Endothelial cell (in vitro differentiated cells): Measurements from ENCODE around the gene FEZ2. TPM values are rescaled to one million over a fixed set of nuclear protein-coding genes. Genes with fewer than 3 reads are reported as not detected.
"Not testable (repeated sequence)": the region's sequence is repeated elsewhere in the genome, so short reads cannot be mapped to it uniquely, and the experiment has no call there.

Experiments
- DNase-seq: peaks from one replicate; pipeline ENCODE4 v3.0.0; 2021; ENCODE audit warnings: low spot score
- H3K27ac Mint-ChIP-seq: one replicate; pipeline ENCODE4 v1.8.0; 2021; ENCODE audit warnings: mixed read lengths, inconsistent platforms; ENCODE audit not compliant: unreplicated experiment
- H3K27me3 Mint-ChIP-seq: one replicate; pipeline ENCODE4 v1.8.0; 2021; ENCODE audit warnings: mild to moderate bottlenecking, moderate library complexity, mixed read lengths, inconsistent platforms; ENCODE audit not compliant: unreplicated experiment
- H3K36me3 Mint-ChIP-seq: one replicate; pipeline ENCODE4 v1.8.0; 2021; ENCODE audit warnings: mild to moderate bottlenecking, low read depth, mixed read lengths, inconsistent platforms; ENCODE audit not compliant: unreplicated experiment
- H3K4me1 Mint-ChIP-seq: one replicate; pipeline ENCODE4 v1.8.0; 2021; ENCODE audit warnings: mild to moderate bottlenecking, mixed read lengths, inconsistent platforms; ENCODE audit not compliant: unreplicated experiment
- H3K4me3 Mint-ChIP-seq: one replicate; pipeline ENCODE4 v1.8.0; 2021; ENCODE audit warnings: mild to moderate bottlenecking, mixed read lengths, inconsistent platforms; ENCODE audit not compliant: unreplicated experiment
- H3K9me3 Mint-ChIP-seq: one replicate; pipeline ENCODE4 v1.8.0; 2021; ENCODE audit warnings: mixed read lengths, inconsistent platforms; ENCODE audit not compliant: unreplicated experiment
- total RNA-seq: library from RNA; stranded (reverse); fragmentation: NEBNext Ultra II Directional; extraction: Animal tissue kit (Norgen Biotek cat#: 25700); gene quantifications from one replicate; pipeline ENCODE4 v1.2.1, GENCODE V29; 2021; ENCODE audit not compliant: unreplicated experiment
- TF ChIP-seq, protein P1 (sequence below): fragments of 200-600 bp; sonication (generic); IDR thresholded peaks from one replicate; pipeline ENCODE4 v1.5.0; 2021; ENCODE audit warnings: antibody characterized with exemption; ENCODE audit not compliant: unreplicated experiment

Gene FEZ2
- total RNA-seq, 1 donor from 2014 or later, result 40.8 TPM

DNA sequence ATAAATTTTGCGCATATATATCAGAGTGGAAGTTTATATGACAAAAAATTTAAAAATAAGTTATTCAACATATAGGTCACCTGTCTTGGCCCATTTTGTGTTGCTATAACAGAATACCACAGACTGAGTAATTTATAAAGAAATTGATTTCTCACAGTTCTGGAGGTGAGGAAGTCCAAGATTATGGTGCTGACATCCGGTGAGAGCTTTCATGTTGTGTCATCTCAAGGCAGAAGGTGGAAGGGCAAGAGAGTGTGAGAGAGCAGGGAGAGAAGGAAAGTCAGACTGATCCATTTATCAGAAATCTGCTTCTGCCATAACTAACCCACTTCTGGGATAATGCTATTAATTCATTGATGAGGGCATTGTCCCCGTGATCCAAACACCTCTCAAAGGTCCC, 9.0 kb upstream of the FEZ2 start:
- H3K4me3 Mint-ChIP-seq, result no peak overlapping the region
- H3K27me3 Mint-ChIP-seq, result peaks cover 4% of the 10 kb centered on the region
- no peak for DNase-seq
- TF ChIP-seq, protein P1, sequence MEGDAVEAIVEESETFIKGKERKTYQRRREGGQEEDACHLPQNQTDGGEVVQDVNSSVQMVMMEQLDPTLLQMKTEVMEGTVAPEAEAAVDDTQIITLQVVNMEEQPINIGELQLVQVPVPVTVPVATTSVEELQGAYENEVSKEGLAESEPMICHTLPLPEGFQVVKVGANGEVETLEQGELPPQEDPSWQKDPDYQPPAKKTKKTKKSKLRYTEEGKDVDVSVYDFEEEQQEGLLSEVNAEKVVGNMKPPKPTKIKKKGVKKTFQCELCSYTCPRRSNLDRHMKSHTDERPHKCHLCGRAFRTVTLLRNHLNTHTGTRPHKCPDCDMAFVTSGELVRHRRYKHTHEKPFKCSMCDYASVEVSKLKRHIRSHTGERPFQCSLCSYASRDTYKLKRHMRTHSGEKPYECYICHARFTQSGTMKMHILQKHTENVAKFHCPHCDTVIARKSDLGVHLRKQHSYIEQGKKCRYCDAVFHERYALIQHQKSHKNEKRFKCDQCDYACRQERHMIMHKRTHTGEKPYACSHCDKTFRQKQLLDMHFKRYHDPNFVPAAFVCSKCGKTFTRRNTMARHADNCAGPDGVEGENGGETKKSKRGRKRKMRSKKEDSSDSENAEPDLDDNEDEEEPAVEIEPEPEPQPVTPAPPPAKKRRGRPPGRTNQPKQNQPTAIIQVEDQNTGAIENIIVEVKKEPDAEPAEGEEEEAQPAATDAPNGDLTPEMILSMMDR, result no peak
- H3K27ac Mint-ChIP-seq, result no peak overlapping the region
- peaks cover 3% of the 10 kb centered on the region for H3K4me1 Mint-ChIP-seq
- no peaks in the 10 kb centered on the region for H3K36me3 Mint-ChIP-seq
- H3K9me3 Mint-ChIP-seq, result no peaks in the 10 kb centered on the region

- Mint-ChIP-seq H3K27me3 (peaks cover 2% of the 10 kb centered on the region), H3K4me1 (peaks cover 3% of the 10 kb centered on the region), H3K9me3 (no peaks in the 10 kb centered on the region), H3K36me3 (no peaks in the 10 kb centered on the region), H3K4me3 (no peak overlapping the region), H3K27ac (no peak overlapping the region)
- DNase-seq, result no peak
- TF ChIP-seq, protein P1, result no peak
Observed at GRCh38 chr2:36605273-36605672, 7.3 kb upstream of the FEZ2 start.

DNA sequence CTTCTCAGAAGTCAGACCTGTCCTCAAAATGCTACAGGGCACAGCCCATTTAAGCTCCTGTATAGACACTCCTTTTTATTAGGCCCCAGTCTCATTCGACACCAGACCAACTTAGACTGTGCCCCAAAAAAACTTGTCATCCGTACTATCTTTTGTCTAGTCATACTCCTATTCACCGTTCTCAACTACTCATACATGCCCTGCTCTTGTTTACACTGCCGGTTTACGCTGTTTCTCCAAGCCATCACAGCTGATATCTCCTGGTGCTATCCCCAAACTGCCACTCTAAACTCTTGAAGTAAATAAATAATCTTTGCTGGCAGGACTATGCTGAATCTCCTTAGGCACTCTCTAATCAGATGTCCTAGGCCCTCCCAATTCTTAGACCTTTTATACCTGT, 5.7 kb upstream of the FEZ2 start:
- not testable (repeated sequence) for H3K36me3 Mint-ChIP-seq, H3K27me3 Mint-ChIP-seq, H3K4me1 Mint-ChIP-seq, H3K9me3 Mint-ChIP-seq, H3K4me3 Mint-ChIP-seq, H3K27ac Mint-ChIP-seq, DNase-seq

GRCh38 chr2:36597003-36597531, 901 bp downstream of the FEZ2 start:
- DNase-seq, result no peak
- Mint-ChIP-seq H3K27me3 (peaks cover 8% of the 10 kb centered on the region), H3K4me3 (peak overlapping the region; percentile 95), H3K36me3 (peaks cover 8% of the 10 kb centered on the region), H3K9me3 (no peaks in the 10 kb centered on the region), H3K27ac (peak overlapping the region; percentile 26), H3K4me1 (peaks cover 28% of the 10 kb centered on the region)
- TF ChIP-seq, protein P1, result no peak

GRCh38 chr2:36596397-36596796, 1.6 kb downstream of the FEZ2 start:
- no peak for DNase-seq
- Mint-ChIP-seq H3K36me3 (peaks cover 8% of the 10 kb centered on the region), H3K4me3 (peak overlapping the region; percentile 95), H3K27me3 (peaks cover 8% of the 10 kb centered on the region), H3K4me1 (peaks cover 28% of the 10 kb centered on the region), H3K27ac (no peak overlapping the region), H3K9me3 (no peaks in the 10 kb centered on the region)
- TF ChIP-seq, protein P1, result no peak
